HUES6 (cell line): ENCODE data around the gene EVL.

Experiments
- H3K27ac ChIP-seq: 2 replicates; pipeline ENCODE4 v1.7.0; 2013; ENCODE audit warnings: low read depth, mild to moderate bottlenecking, low read length, inconsistent platforms
- H3K27me3 ChIP-seq: 2 replicates; pipeline ENCODE4 v1.6.1; 2013; ENCODE audit warnings: low read length; ENCODE audit not compliant: control insufficient read depth, insufficient read depth
- H3K36me3 ChIP-seq: 2 replicates; pipeline ENCODE4 v1.6.1; 2013; ENCODE audit warnings: low read length; ENCODE audit not compliant: control insufficient read depth, insufficient read depth
- H3K4me1 ChIP-seq: 2 replicates; pipeline ENCODE4 v1.6.1; 2013; ENCODE audit warnings: low read length; ENCODE audit not compliant: control insufficient read depth, insufficient read depth
- H3K4me3 ChIP-seq: 2 replicates; pipeline ENCODE4 v1.5.1; 2013; ENCODE audit warnings: low read depth, low read length
- H3K9ac ChIP-seq: one replicate; pipeline ENCODE4 v1.6.1; 2013; ENCODE audit warnings: mild to moderate bottlenecking, low read length
- H3K9me3 ChIP-seq: 2 replicates; pipeline ENCODE4 v1.6.1; 2013; ENCODE audit warnings: low read depth, low read length; ENCODE audit not compliant: control insufficient read depth, insufficient read depth

Gene EVL

GRCh38 chr14:100066962-100067361 is 1.7 kb downstream of the EVL start:
- Histone ChIP-seq H3K27me3 (no peaks in the 10 kb centered on the region), H3K36me3 (no peaks in the 10 kb centered on the region), H3K4me1 (peaks cover 13% of the 10 kb centered on the region; the same call in 1 of the 2 replicates), H3K9me3 (no peaks in the 10 kb centered on the region), H3K4me3 (no peak overlapping the region), H3K27ac (no peak overlapping the region), H3K9ac (no peak overlapping the region)

- no peak overlapping the region for H3K4me3 ChIP-seq
- no peak overlapping the region for H3K9ac ChIP-seq
- H3K27me3 ChIP-seq = no peaks in the 10 kb centered on the region
- H3K36me3 ChIP-seq = no peaks in the 10 kb centered on the region
- peaks cover 13% of the 10 kb centered on the region; the same call in 1 of the 2 replicates for H3K4me1 ChIP-seq
- no peaks in the 10 kb centered on the region for H3K9me3 ChIP-seq
- no peak overlapping the region for H3K27ac ChIP-seq
These were observed 2.3 kb downstream of the EVL start for GRCh38 chr14:100067481-100067880.

GRCh38 chr14:100067971-100068959 is 3.0 kb downstream of the EVL start:
- H3K27ac ChIP-seq = no peak overlapping the region
- H3K36me3 ChIP-seq = no peaks in the 10 kb centered on the region
- H3K9ac ChIP-seq = no peak overlapping the region
- no peak overlapping the region for H3K4me3 ChIP-seq
- no peaks in the 10 kb centered on the region for H3K27me3 ChIP-seq
- no peaks in the 10 kb centered on the region for H3K9me3 ChIP-seq
- H3K4me1 ChIP-seq = peaks cover 18% of the 10 kb centered on the region; the same call in 1 of the 2 replicates

DNA sequence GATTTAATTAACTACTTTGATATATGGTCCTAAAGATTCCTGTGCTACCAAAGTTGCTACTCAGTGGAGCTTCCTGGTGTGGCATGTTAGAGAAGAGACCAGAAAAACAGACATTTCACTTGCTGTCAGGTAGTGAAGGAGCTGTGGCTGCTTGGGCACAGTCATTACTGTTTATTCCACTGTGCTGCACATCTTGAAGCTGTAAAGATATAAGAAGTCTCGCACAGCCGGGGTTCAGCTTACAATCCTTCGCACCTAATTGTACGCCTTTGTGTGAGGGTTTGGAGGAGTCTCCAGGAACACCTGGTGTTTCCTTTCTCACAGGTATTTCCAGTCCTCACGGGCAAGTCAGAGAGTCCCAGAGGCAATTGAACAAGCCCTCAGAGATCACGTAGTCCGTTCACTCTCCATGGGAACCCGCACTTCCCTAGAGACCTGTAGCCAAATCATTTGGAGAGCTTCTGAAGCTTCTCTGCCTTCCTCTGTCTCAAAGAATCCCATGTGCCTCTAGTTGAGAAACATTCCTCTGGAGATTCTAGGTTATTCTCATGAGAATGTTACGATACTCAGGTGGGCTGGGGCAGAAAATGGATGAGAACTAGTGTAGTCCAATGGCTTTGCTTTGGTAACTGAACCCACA is 4.1 kb downstream of the EVL start:
- Histone ChIP-seq H3K36me3 (no peaks in the 10 kb centered on the region), H3K27ac (no peak overlapping the region), H3K4me1 (peaks cover 19% of the 10 kb centered on the region; the same call in 1 of the 2 replicates), H3K4me3 (no peak overlapping the region), H3K9me3 (no peaks in the 10 kb centered on the region), H3K27me3 (no peaks in the 10 kb centered on the region), H3K9ac (no peak overlapping the region)

DNA sequence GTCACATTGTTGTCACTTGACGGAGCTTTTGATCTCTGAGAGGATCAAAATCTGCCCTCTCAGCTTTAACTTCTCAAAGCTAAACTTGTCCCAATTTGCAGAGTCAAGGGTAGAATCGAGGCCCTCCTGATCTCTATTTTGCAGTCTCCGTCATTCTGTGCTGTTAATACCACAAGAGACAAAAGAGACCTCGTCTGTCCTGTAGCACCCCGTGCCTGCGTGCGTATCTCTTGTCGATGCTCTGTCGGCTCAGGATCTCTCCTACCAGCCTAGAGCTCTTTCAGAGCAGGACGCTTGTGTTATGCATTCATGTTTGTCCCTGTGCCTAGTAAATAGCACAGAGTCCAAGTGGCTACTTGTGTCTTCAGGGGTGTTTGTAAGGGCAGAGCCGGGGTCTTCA is 5.1 kb downstream of the EVL start:
- no peak overlapping the region for H3K9ac ChIP-seq
- H3K4me1 ChIP-seq = peaks cover 17% of the 10 kb centered on the region; the same call in 1 of the 2 replicates
- H3K27ac ChIP-seq = no peak overlapping the region
- no peak overlapping the region for H3K4me3 ChIP-seq
- H3K9me3 ChIP-seq = no peaks in the 10 kb centered on the region
- no peaks in the 10 kb centered on the region for H3K27me3 ChIP-seq
- no peaks in the 10 kb centered on the region for H3K36me3 ChIP-seq

GRCh38 chr14:100071545-100071944 is 6.3 kb downstream of the EVL start:
- Histone ChIP-seq H3K9ac (no peak overlapping the region), H3K27ac (no peak overlapping the region), H3K27me3 (no peaks in the 10 kb centered on the region), H3K4me3 (no peak overlapping the region), H3K36me3 (no peaks in the 10 kb centered on the region), H3K9me3 (no peaks in the 10 kb centered on the region), H3K4me1 (peaks cover 12% of the 10 kb centered on the region; the same call in 1 of the 2 replicates)

DNA sequence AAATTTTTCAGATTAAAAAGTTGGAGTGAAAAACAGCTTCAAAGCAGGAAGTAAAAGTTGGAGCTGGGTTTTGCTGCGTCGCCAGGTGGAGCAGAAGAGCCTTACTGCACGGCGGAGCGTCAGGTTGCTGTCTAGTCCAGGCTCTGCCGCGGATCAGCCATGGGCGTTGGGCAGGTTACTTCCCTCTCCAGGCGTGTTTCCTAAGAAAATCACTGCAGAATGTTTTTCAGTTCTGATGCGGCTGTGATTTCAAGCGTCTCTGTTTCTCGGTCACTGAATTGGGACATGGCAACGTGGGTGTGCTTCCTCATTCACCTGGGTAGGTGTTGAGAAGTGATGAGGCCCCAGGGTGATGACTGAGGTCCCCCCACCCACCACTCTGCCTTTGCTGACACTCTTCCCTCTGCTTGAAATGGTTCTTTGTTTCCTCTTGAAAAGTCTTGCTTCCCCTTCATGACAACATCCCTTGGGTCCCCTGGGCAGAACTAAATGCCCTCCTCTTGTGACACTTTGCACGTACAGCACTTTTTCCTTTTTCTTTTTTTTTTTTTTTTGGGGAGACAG is 7.6 kb downstream of the EVL start:
- H3K9me3 ChIP-seq = no peaks in the 10 kb centered on the region
- H3K9ac ChIP-seq = no peak overlapping the region

DNA sequence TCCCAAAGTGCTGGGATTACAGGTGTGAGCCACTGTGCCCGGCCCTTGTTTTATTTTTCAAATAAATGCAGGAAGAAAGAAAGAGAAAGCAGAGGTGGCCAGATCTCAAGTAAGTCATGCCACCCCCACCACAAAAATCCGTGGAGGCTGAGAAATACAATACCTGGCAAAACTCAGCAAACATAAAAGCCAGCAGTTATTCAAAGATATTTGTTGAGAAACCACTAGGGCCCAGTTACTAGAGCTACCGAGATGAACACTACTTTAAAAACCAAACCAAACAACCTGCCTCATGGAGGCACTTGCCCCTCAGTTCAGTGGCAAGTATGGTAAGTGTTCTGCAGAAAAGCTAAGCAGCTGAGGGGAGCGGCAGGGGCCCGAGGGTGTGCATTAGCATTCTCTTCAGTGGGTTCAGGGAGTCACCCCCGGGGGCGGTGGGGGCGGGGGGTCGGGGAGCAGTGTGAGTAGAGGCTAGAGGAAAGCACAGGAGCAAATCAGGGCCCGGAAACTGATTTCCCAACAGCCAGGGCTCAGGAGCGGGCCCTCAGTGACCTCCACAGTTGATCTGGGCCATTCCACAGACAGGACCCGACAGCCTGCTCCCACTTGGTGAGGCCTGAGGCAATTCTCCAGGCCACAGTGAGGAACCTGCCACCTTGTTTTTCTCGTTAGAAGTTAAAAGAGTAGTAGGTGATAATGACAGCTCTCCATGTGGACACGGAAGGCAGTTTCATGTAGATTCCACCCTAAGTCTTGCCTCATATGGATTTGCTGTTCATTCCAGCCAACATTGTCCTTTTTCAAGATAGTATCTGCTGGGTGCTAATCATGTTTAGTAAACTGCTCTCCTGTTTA is 8.6 kb downstream of the EVL start:
- no peaks in the 10 kb centered on the region for H3K9me3 ChIP-seq
- H3K9ac ChIP-seq = no peak overlapping the region
- no peak overlapping the region for H3K27ac ChIP-seq
- H3K4me1 ChIP-seq = peaks cover 16% of the 10 kb centered on the region; the same call in 1 of the 2 replicates
- H3K4me3 ChIP-seq = no peak overlapping the region
- H3K36me3 ChIP-seq = no peaks in the 10 kb centered on the region
- no peaks in the 10 kb centered on the region for H3K27me3 ChIP-seq

More for the DNA sequence above, 7.6 kb downstream of the EVL start:
- no peak overlapping the region for H3K4me3 ChIP-seq
- H3K36me3 ChIP-seq = no peaks in the 10 kb centered on the region
- H3K27ac ChIP-seq = no peak overlapping the region
- H3K27me3 ChIP-seq = no peaks in the 10 kb centered on the region
- peaks cover 12% of the 10 kb centered on the region; the same call in 1 of the 2 replicates for H3K4me1 ChIP-seq

DNA sequence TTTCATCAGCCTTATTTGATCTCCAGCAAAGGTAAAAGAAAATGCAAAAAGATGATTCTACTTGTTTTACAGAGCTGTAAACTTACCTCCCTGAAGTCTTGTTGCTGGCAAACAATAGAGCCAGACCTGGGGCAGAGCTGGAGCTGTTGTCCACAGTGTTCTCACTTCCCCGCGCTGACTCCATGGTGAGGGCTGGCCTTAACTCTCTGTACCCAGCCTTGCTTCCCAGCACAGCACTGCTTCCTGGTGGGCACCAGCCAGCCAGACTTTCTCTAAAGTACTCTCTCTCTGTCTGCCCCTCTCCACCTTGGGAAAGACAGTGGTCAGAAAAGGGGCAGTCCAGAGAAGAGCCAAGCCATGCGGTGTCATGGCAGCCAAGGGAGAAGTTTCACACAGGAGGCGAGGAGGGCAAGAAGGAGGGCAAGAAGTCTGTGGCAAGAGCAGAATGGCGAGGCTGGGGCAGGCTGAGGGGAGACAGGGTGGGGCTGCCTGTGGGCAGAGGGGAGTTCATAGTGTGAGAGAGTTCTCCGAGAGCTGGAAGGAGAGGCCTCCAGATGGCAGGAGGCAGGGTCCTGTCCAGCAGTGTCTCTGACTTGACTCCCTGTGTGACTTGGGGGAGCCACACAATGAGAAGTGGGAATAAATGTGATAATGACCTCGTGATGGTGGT is 9.3 kb downstream of the EVL start:
- Histone ChIP-seq H3K4me1 (peaks cover 23% of the 10 kb centered on the region; the same call in 1 of the 2 replicates), H3K27me3 (no peaks in the 10 kb centered on the region), H3K9me3 (no peaks in the 10 kb centered on the region), H3K9ac (no peak overlapping the region), H3K4me3 (no peak overlapping the region), H3K36me3 (no peaks in the 10 kb centered on the region), H3K27ac (no peak overlapping the region)

DNA sequence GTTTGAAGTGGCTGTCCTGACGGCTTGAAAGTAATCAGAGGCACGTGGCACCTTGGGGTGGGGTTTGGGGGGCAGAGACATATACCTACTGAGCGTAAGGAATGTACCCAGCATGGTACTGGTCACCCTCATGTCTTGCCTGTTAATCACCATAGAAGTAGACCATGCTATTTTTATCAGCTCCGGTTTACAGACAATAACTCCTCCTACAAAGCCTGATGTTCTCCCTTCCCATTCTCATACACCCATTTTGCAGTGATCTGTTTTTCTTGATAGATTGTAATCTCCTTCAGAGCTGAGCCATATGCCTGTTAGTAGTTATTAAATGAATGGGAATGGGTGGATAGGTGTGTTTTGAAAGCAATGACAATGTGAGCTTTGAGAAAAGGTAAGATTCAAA is 10.5 kb downstream of the EVL start:
- no peaks in the 10 kb centered on the region for H3K27me3 ChIP-seq
- peaks cover 26% of the 10 kb centered on the region; the same call in 1 of the 2 replicates for H3K4me1 ChIP-seq
- H3K36me3 ChIP-seq = no peaks in the 10 kb centered on the region
- H3K9ac ChIP-seq = no peak overlapping the region
- H3K9me3 ChIP-seq = no peaks in the 10 kb centered on the region
- H3K27ac ChIP-seq = no peak overlapping the region
- H3K4me3 ChIP-seq = no peak overlapping the region
